Astrocyte (in vitro differentiated cells and primary cell): ENCODE data around the gene PHYKPL. TPM values are rescaled to one million over a fixed set of nuclear protein-coding genes. Genes with fewer than 3 reads are reported as not detected.

ENCODE experiments used
- DNase-seq: peaks from one replicate; pipeline ENCODE4 v3.0.0-alpha.2; 2010; ENCODE audit warnings: low read depth
- FAIRE-seq: peaks from 2 replicates; lab custom pipeline; 2011; peaks lifted over from hg19 to GRCh38; lab: Jason Lieb, UNC
- H2AFZ ChIP-seq: 2 replicates; pipeline ENCODE4 v1.6.0; 2012; ENCODE audit warnings: low read depth, low read length, inconsistent platforms
- H3K27ac ChIP-seq: 2 replicates; pipeline ENCODE4 v1.5.1; 2011; ENCODE audit warnings: low read depth, low read length, inconsistent platforms
- H3K27me3 ChIP-seq: 2 replicates; pipeline ENCODE4 v1.6.0; 2011; ENCODE audit warnings: low read length, inconsistent platforms; ENCODE audit not compliant: insufficient read depth
- H3K36me3 ChIP-seq: 2 replicates; pipeline ENCODE4 v1.5.1; 2011; ENCODE audit warnings: low read length, inconsistent platforms; ENCODE audit not compliant: insufficient read depth
- H3K4me1 ChIP-seq: 2 replicates; pipeline ENCODE4 v1.5.1; 2011; ENCODE audit warnings: low read length, inconsistent platforms; ENCODE audit not compliant: insufficient read depth
- H3K4me2 ChIP-seq: 2 replicates; pipeline ENCODE4 v1.6.0; 2012; ENCODE audit warnings: low read length, inconsistent platforms
- H3K4me3 ChIP-seq: 2 replicates; pipeline ENCODE4 v1.5.1; 2011; ENCODE audit warnings: low read depth, mild to moderate bottlenecking, low read length, inconsistent platforms; ENCODE audit not compliant: insufficient read depth
- H3K79me2 ChIP-seq: 2 replicates; pipeline ENCODE4 v1.6.0; 2012; ENCODE audit warnings: mild to moderate bottlenecking, low read length, inconsistent platforms; ENCODE audit not compliant: insufficient read depth
- H3K9ac ChIP-seq: 2 replicates; pipeline ENCODE4 v1.6.0; 2012; ENCODE audit warnings: mild to moderate bottlenecking, low read length, inconsistent platforms
- H3K9me3 ChIP-seq: 2 replicates; pipeline ENCODE4 v1.5.1; 2012; ENCODE audit warnings: low read depth, mild to moderate bottlenecking, low read length, inconsistent platforms; ENCODE audit not compliant: insufficient read depth
- H4K20me1 ChIP-seq: 2 replicates; pipeline ENCODE4 v1.6.0; 2012; ENCODE audit warnings: low read length, inconsistent platforms; ENCODE audit not compliant: insufficient read depth
- H3K27ac Mint-ChIP-seq: one replicate; pipeline ENCODE4 v1.8.0; 2021; ENCODE audit warnings: mild to moderate bottlenecking, mixed read lengths; ENCODE audit not compliant: unreplicated experiment
- H3K27me3 Mint-ChIP-seq: one replicate; pipeline ENCODE4 v1.8.0; 2021; ENCODE audit warnings: low read depth, mixed read lengths; ENCODE audit not compliant: unreplicated experiment
- H3K36me3 Mint-ChIP-seq: one replicate; pipeline ENCODE4 v1.8.0; 2021; ENCODE audit warnings: low read depth, mixed read lengths; ENCODE audit not compliant: unreplicated experiment
- H3K4me1 Mint-ChIP-seq: one replicate; pipeline ENCODE4 v1.8.0; 2021; ENCODE audit warnings: low read depth, mixed read lengths; ENCODE audit not compliant: unreplicated experiment
- H3K4me3 Mint-ChIP-seq: one replicate; pipeline ENCODE4 v1.8.0; 2021; ENCODE audit warnings: mild to moderate bottlenecking, moderate library complexity, mixed read lengths; ENCODE audit not compliant: unreplicated experiment
- H3K9me3 Mint-ChIP-seq: one replicate; pipeline ENCODE4 v1.8.0; 2021; ENCODE audit warnings: mild to moderate bottlenecking, mixed read lengths; ENCODE audit not compliant: unreplicated experiment
- EZH2 ChIP-seq: IDR thresholded peaks from 2 replicates; pipeline ENCODE4 v1.6.1; 2012; ENCODE audit warnings: mild to moderate bottlenecking, low read length, inconsistent platforms; ENCODE audit not compliant: insufficient read depth
- total RNA-seq: library from RNA; stranded (reverse); gene quantifications from 2 replicates; pipeline ENCODE4 v1.2.1, GENCODE V29; 2021
- TF ChIP-seq, protein P1 (sequence below): IDR thresholded peaks from 2 replicates; pipeline ENCODE4 v1.5.1; 2011; ENCODE audit warnings: low read depth, mild to moderate bottlenecking, inconsistent platforms, low read length, moderate library complexity; ENCODE audit not compliant: insufficient read depth

The PHYKPL gene
- total RNA-seq, 1 donor from 2014 or later = 26.5 TPM

DNA sequence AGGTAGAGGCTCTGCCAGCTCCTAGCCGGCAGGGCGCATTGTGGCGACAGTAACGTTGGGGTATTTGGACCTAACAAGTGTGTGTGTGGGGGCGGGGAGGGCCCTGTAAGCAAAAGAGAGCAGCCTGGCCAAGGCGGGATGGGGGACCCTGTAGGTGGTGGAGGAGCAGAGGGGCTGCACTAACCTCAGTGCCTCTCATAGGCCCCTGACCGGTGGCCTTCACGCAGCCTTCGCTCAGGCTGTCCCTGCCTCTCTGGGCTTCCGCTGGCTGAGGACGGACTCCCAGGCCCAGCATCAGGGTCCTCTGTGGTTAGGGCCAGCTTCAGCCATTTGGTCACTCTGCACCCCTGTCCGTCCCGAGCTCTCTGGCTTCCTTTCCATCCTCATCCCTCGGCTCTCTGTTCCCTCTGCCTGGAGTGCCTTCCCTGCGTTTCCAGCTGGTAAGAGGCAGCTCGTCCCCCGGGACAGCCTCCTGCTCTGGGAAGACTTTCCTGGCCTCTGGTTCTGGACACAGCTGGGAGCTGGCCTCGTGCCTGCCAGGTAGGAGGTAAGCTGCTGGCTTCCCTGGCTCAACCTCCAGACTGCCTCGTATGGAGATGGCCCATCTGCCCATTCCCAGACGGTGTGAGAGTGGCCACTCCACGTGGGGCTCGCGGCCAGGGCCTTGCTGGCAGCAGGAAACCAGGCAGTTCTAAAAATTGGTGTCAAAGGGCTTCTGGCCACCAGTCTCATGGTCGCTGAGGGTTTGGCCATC lies 39.3 kb upstream of the PHYKPL start:
- H3K4me3 ChIP-seq = no peak overlapping the region
- H3K9ac ChIP-seq = no peak overlapping the region
- H3K79me2 ChIP-seq = no peaks in the 10 kb centered on the region
- H4K20me1 ChIP-seq = no peaks in the 10 kb centered on the region
- H3K9me3 ChIP-seq = peaks cover 7% of the 10 kb centered on the region
- Mint-ChIP-seq H3K36me3 (peaks cover 6% of the 10 kb centered on the region), H3K4me3 (no peak overlapping the region), H3K27ac (no peak overlapping the region), H3K4me1 (no peaks in the 10 kb centered on the region), H3K9me3 (peaks cover 7% of the 10 kb centered on the region), H3K27me3 (peaks cover 38% of the 10 kb centered on the region)
- no peaks in the 10 kb centered on the region for H3K4me1 ChIP-seq
- no peaks in the 10 kb centered on the region for H3K36me3 ChIP-seq
- FAIRE-seq (no peak), DNase-seq (no peak)
- TF ChIP-seq, protein P1, sequence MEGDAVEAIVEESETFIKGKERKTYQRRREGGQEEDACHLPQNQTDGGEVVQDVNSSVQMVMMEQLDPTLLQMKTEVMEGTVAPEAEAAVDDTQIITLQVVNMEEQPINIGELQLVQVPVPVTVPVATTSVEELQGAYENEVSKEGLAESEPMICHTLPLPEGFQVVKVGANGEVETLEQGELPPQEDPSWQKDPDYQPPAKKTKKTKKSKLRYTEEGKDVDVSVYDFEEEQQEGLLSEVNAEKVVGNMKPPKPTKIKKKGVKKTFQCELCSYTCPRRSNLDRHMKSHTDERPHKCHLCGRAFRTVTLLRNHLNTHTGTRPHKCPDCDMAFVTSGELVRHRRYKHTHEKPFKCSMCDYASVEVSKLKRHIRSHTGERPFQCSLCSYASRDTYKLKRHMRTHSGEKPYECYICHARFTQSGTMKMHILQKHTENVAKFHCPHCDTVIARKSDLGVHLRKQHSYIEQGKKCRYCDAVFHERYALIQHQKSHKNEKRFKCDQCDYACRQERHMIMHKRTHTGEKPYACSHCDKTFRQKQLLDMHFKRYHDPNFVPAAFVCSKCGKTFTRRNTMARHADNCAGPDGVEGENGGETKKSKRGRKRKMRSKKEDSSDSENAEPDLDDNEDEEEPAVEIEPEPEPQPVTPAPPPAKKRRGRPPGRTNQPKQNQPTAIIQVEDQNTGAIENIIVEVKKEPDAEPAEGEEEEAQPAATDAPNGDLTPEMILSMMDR = no peak
- TF ChIP-seq EZH2 = no peak
- no peaks in the 10 kb centered on the region for H3K27me3 ChIP-seq
- no peak overlapping the region for H2AFZ ChIP-seq
- no peak overlapping the region for H3K4me2 ChIP-seq
- H3K27ac ChIP-seq = no peak overlapping the region

DNA sequence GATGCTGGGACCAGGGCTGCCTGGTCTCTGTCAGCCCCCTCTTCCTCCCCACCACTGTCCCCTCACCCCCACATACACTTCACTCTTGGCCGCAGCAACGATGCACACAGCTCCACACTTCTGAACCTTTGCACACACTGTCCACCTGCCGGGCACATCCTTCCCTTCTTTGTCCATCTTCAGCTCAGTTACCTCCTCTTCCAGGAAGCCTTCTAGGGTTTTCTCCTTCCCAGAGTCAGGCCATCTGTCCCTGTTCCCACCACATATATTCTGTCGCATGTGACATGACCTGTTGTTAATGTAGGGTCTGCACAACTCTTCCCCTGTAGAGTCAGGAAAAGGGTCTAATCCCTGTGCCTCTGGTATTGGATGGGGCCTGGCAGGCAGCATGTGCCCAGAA lies 38.6 kb upstream of the PHYKPL start:
- H2AFZ ChIP-seq = no peak overlapping the region
- peaks cover 41% of the 10 kb centered on the region for H3K27me3 Mint-ChIP-seq
- no peaks in the 10 kb centered on the region for H4K20me1 ChIP-seq
- H3K36me3 Mint-ChIP-seq = peaks cover 6% of the 10 kb centered on the region
- H3K4me1 Mint-ChIP-seq = no peaks in the 10 kb centered on the region
- H3K4me1 ChIP-seq = no peaks in the 10 kb centered on the region
- H3K9me3 ChIP-seq = peaks cover 7% of the 10 kb centered on the region
- no peaks in the 10 kb centered on the region for H3K36me3 ChIP-seq
- no peak for FAIRE-seq
- no peak overlapping the region for H3K4me3 Mint-ChIP-seq
- no peak for DNase-seq
- no peak overlapping the region for H3K4me3 ChIP-seq
- TF ChIP-seq, protein P1 = no peak
- TF ChIP-seq EZH2 = no peak
- no peaks in the 10 kb centered on the region for H3K27me3 ChIP-seq
- H3K9ac ChIP-seq = no peak overlapping the region
- no peak overlapping the region for H3K27ac ChIP-seq
- H3K27ac Mint-ChIP-seq = no peak overlapping the region
- H3K9me3 Mint-ChIP-seq = peaks cover 7% of the 10 kb centered on the region
- H3K79me2 ChIP-seq = no peaks in the 10 kb centered on the region
- no peak overlapping the region for H3K4me2 ChIP-seq

DNA sequence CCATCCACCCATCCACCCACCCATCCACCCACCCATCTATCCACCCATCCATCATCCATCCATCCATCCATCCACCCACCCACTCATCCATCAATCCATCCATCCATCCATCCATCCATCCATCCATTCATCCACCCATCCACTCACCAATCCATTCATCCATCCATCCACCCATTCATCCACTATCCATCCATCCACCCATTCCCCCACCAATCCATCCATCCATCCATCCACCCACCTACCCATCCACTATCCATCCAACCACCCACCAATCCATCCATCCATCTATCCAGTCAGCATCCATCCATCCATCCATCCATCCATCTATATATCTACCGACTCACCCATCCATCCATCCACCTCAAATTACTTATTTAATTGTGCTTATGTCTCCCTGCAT lies 36.9 kb upstream of the PHYKPL start:
- no peak overlapping the region for H3K27ac ChIP-seq
- no peaks in the 10 kb centered on the region for H4K20me1 ChIP-seq
- H3K4me2 ChIP-seq = no peak overlapping the region
- H3K9ac ChIP-seq = no peak overlapping the region
- no peaks in the 10 kb centered on the region for H3K79me2 ChIP-seq
- no peaks in the 10 kb centered on the region for H3K9me3 ChIP-seq
- H3K4me3 Mint-ChIP-seq = no peak overlapping the region
- TF ChIP-seq, protein P1 = no peak
- no peak for TF ChIP-seq EZH2
- no peaks in the 10 kb centered on the region for H3K4me1 Mint-ChIP-seq
- DNase-seq (no peak), FAIRE-seq (no peak)
- H2AFZ ChIP-seq = no peak overlapping the region
- H3K27me3 ChIP-seq = no peaks in the 10 kb centered on the region
- no peaks in the 10 kb centered on the region for H3K36me3 ChIP-seq
- H3K36me3 Mint-ChIP-seq = no peaks in the 10 kb centered on the region
- H3K4me3 ChIP-seq = no peak overlapping the region
- peaks cover 4% of the 10 kb centered on the region for H3K9me3 Mint-ChIP-seq
- H3K27ac Mint-ChIP-seq = no peak overlapping the region
- peaks cover 32% of the 10 kb centered on the region for H3K27me3 Mint-ChIP-seq
- no peaks in the 10 kb centered on the region for H3K4me1 ChIP-seq
